Panc1 (cell line): ENCODE data around the gene MAPK1IP1L. TPM values are rescaled to one million over a fixed set of nuclear protein-coding genes. Genes with fewer than 3 reads are reported as not detected.

Experiments
- ATAC-seq: fragments of 200-7000 bp; cut with Tn5 transposase; 2 replicates; pipeline ENCODE4 v1.9.1; 2020; ENCODE audit warnings: mild to moderate bottlenecking, moderate library complexity
- BruUV-seq: library from RNA; stranded (reverse); fragments of 400-500 nt; replicated peaks from 2 replicates; lab custom pipeline; 2021; lab: Mats Ljungman, UMichigan
- CTCF ChIA-PET: fragments of 300-600 bp; sonication (Branson Sonifier 250); formaldehyde crosslinking; loops from one replicate; lab custom pipeline; 2022; ENCODE audit warnings: antibody characterized with exemption; lab: Charles Lee
- POLR2A ChIA-PET: fragments of 300-600 bp; sonication (Branson Sonifier 250); formaldehyde crosslinking; loops from one replicate; lab custom pipeline; 2022; ENCODE audit warnings: antibody characterized with exemption; lab: Charles Lee
- DNase-seq: peaks from one replicate; pipeline ENCODE4 v3.0.0-alpha.2; 2010; ENCODE audit warnings: low read depth, low spot score
- H3K27ac ChIP-seq: 2 replicates; pipeline ENCODE4 v1.5.1; 2011; ENCODE audit warnings: mild to moderate bottlenecking, low read length, inconsistent platforms
- H3K27me3 ChIP-seq: fragments of 200-500 bp; sonication (Bioruptor generic); 2 replicates; pipeline ENCODE4 v1.6.0; 2014; ENCODE audit warnings: low read length, inconsistent platforms; ENCODE audit not compliant: control insufficient read depth, insufficient read depth
- H3K36me3 ChIP-seq: fragments of 200-500 bp; sonication (Bioruptor generic); 2 replicates; pipeline ENCODE4 v1.5.1; 2014; ENCODE audit warnings: inconsistent platforms, mild to moderate bottlenecking, low read length, moderate library complexity; ENCODE audit not compliant: control insufficient read depth, insufficient read depth
- H3K4me1 ChIP-seq: 2 replicates; pipeline ENCODE4 v1.5.1; 2011; ENCODE audit warnings: inconsistent platforms, mild to moderate bottlenecking, low read length, moderate library complexity; ENCODE audit not compliant: control insufficient read depth, insufficient read depth
- H3K4me3 ChIP-seq, 2 experiments: 2 replicates each; pipeline ENCODE4 v1.5.1; 2011 to 2012; ENCODE audit warnings: low read depth in 2 of 2, low read length in 2 of 2, mild to moderate bottlenecking in 2 of 2, inconsistent platforms in 1 of 2, moderate library complexity in 1 of 2
- H3K9me3 ChIP-seq: fragments of 200-500 bp; sonication (Bioruptor generic); 2 replicates; pipeline ENCODE4 v1.5.1; 2014; ENCODE audit warnings: low read depth, mild to moderate bottlenecking, inconsistent platforms, low read length, moderate library complexity; ENCODE audit not compliant: control insufficient read depth, insufficient read depth
- POLR2AphosphoS5 ChIP-seq: IDR thresholded peaks from 2 replicates; pipeline ENCODE4 v1.6.1; 2012; ENCODE audit warnings: mild to moderate bottlenecking, low read depth, low read length, moderate library complexity
- SIN3A ChIP-seq: IDR thresholded peaks from 2 replicates; pipeline ENCODE4 v1.6.1; 2012; ENCODE audit warnings: low read depth, mild to moderate bottlenecking, low read length, moderate library complexity, borderline replicate concordance; ENCODE audit not compliant: insufficient read depth
- TCF7L2 ChIP-seq: IDR thresholded peaks from 2 replicates; pipeline ENCODE4 v1.6.1; 2011; ENCODE audit warnings: mild to moderate bottlenecking, low read depth, low read length, inconsistent platforms
- in situ Hi-C: cut with HindIII; loops from 2 replicates; pipeline ENCODE4 v1.10.0; 2016; ENCODE audit warnings: low sequenced_read_pairs, low pct_unique_long_range_greater_than_20kb
- intact Hi-C: fragments of 100-400 bp; cut with micrococcal nuclease; formaldehyde crosslinking; loops from one replicate; pipeline ENCODE4 v1.10.0; 2022; ENCODE audit not compliant: unreplicated experiment
- total RNA-seq: library from RNA; stranded (reverse); gene quantifications from one replicate; pipeline ENCODE4 v1.2.1, GENCODE V29; 2021; ENCODE audit not compliant: unreplicated experiment
- TF ChIP-seq, protein P1 (sequence below): fragments of 450-650 bp; IDR thresholded peaks from 2 replicates; pipeline ENCODE4 v1.5.1; 2017; ENCODE audit warnings: mild to moderate bottlenecking
- TF ChIP-seq, protein P2 (sequence below), 2 experiments: IDR thresholded peaks; 2 replicates each; pipeline ENCODE4 v1.6.1; 2011 to 2012; ENCODE audit warnings: low read depth in 2 of 2, control low read depth in 1 of 2, low read length in 1 of 2, mild to moderate bottlenecking in 1 of 2, moderate library complexity in 1 of 2; ENCODE audit not compliant: insufficient read depth in 1 of 2

MAPK1IP1L gene
- total RNA-seq, 1 experiment from 2014 or later = 79.4 TPM

DNA sequence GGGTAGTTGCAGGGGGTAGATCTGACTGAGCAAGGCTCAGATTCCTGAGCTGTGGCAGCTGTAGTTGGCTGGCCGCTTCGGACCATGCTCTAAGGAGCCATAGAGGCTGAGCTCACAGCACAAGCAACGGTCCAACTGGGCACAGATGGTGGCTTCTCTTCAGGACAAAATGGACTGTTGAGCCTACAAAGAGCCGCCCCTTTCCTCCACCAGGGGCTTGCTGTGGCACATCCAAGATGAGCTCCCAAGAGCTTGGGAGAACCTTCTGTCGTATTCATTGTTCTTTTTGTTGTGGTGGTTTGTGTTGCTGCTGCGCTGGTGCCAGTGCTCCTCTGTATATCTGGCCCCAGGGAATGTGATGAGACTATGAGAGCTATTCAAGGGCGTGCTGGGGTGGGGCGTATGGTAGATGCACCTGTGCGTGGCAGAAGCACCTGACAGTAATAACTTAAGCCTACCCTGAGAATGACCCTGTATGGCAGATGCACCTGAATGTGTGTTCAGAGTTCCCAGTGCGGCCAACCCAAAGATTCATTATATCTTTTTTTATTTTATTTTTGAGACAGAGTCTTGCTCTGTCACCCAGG is 59.8 kb downstream of the MAPK1IP1L start:
- BruUV-seq = no TSS peak
- ChIA-PET POLR2A (no interaction called here), CTCF (no interaction called here)
- intact Hi-C loops = no loop called here
- H3K4me1 ChIP-seq = peaks cover 12% of the 10 kb centered on the region
- DNase-seq (no peak), ATAC-seq (no peak)
- in situ Hi-C loops = no loop called here
- H3K36me3 ChIP-seq = no peaks in the 10 kb centered on the region
- no peaks in the 10 kb centered on the region for H3K9me3 ChIP-seq
- H3K27ac ChIP-seq = no peak overlapping the region
- no peak for TF ChIP-seq TCF7L2
- TF ChIP-seq, protein P1, sequence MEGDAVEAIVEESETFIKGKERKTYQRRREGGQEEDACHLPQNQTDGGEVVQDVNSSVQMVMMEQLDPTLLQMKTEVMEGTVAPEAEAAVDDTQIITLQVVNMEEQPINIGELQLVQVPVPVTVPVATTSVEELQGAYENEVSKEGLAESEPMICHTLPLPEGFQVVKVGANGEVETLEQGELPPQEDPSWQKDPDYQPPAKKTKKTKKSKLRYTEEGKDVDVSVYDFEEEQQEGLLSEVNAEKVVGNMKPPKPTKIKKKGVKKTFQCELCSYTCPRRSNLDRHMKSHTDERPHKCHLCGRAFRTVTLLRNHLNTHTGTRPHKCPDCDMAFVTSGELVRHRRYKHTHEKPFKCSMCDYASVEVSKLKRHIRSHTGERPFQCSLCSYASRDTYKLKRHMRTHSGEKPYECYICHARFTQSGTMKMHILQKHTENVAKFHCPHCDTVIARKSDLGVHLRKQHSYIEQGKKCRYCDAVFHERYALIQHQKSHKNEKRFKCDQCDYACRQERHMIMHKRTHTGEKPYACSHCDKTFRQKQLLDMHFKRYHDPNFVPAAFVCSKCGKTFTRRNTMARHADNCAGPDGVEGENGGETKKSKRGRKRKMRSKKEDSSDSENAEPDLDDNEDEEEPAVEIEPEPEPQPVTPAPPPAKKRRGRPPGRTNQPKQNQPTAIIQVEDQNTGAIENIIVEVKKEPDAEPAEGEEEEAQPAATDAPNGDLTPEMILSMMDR = no peak
- TF ChIP-seq, protein P2, sequence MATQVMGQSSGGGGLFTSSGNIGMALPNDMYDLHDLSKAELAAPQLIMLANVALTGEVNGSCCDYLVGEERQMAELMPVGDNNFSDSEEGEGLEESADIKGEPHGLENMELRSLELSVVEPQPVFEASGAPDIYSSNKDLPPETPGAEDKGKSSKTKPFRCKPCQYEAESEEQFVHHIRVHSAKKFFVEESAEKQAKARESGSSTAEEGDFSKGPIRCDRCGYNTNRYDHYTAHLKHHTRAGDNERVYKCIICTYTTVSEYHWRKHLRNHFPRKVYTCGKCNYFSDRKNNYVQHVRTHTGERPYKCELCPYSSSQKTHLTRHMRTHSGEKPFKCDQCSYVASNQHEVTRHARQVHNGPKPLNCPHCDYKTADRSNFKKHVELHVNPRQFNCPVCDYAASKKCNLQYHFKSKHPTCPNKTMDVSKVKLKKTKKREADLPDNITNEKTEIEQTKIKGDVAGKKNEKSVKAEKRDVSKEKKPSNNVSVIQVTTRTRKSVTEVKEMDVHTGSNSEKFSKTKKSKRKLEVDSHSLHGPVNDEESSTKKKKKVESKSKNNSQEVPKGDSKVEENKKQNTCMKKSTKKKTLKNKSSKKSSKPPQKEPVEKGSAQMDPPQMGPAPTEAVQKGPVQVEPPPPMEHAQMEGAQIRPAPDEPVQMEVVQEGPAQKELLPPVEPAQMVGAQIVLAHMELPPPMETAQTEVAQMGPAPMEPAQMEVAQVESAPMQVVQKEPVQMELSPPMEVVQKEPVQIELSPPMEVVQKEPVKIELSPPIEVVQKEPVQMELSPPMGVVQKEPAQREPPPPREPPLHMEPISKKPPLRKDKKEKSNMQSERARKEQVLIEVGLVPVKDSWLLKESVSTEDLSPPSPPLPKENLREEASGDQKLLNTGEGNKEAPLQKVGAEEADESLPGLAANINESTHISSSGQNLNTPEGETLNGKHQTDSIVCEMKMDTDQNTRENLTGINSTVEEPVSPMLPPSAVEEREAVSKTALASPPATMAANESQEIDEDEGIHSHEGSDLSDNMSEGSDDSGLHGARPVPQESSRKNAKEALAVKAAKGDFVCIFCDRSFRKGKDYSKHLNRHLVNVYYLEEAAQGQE (IDR thresholded peaks at IDR 0.05; ENCODE audit: insufficient read depth in 1 of 2, low read depth in 2 of 2, low read length in 1 of 2) = no peak
- TF ChIP-seq POLR2AphosphoS5 = no peak
- no peak for TF ChIP-seq SIN3A
- no peak overlapping the region for H3K4me3 ChIP-seq
- no peaks in the 10 kb centered on the region for H3K27me3 ChIP-seq

DNA sequence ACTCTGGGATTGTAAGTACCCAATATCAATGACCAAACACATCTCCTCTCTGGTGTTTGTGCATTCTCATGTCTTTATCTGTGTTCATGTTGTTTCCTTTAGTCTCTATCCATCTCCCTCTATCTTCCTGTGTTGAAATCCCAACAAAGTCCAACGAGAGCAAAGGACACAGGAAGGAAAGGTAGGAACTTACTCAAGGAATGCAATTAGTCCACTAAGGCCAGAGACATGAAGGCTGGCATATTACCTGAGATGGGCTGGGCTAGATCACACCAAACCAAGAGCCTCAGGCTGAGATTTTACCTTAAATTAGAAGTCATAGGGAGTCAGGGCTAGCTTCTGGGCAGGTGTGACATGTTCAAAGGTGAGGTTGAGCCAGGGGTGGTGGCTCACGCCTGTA is 63.3 kb downstream of the MAPK1IP1L start:
- Histone ChIP-seq H3K27ac (no peak overlapping the region), H3K4me3 (no peak overlapping the region), H3K4me1 (no peaks in the 10 kb centered on the region; the same call in 1 of the 2 replicates), H3K9me3 (no peaks in the 10 kb centered on the region), H3K27me3 (no peaks in the 10 kb centered on the region), H3K36me3 (no peaks in the 10 kb centered on the region)
- CTCF ChIA-PET = no interaction called here
- no peak for TF ChIP-seq TCF7L2
- no peak for TF ChIP-seq POLR2AphosphoS5
- TF ChIP-seq SIN3A = no peak
- TF ChIP-seq, protein P1 = no peak
- TF ChIP-seq, protein P2 (IDR thresholded peaks at IDR 0.05; ENCODE audit: insufficient read depth in 1 of 2, low read depth in 2 of 2, low read length in 1 of 2) = no peak
- in situ Hi-C loops = no loop called here
- POLR2A ChIA-PET = no interaction called here
- no TSS peak for BruUV-seq
- intact Hi-C loops = no loop called here
- ATAC-seq = no peak
- DNase-seq = no peak
